ENCODE data around the gene GPSM1. TPM values are rescaled to one million over a fixed set of nuclear protein-coding genes. Genes with fewer than 3 reads are reported as not detected.

GPSM1 gene
- polyA plus RNA-seq, 1 of the 3 experiments (the other 2 are of a cell fraction): 26.7 TPM

GRCh38 chr9:136328011-136328621 lies 777 bp downstream of the GPSM1 start:
- H3K9ac ChIP-seq: peak overlapping the region; percentile 85
- H3K27me3 ChIP-seq (ENCODE audit: insufficient read depth): no peaks in the 10 kb centered on the region
- no peak overlapping the region for H2AFZ ChIP-seq (ENCODE audit: low read depth)
- peaks cover 50% of the 10 kb centered on the region for H3K79me2 ChIP-seq (ENCODE audit: insufficient read depth)
- TF ChIP-seq MAX (IDR thresholded peaks at IDR 0.05; ENCODE audit: low read depth): 0 out of 2 replicates have a peak, but pooled peaks have one; percentile 7
- TF ChIP-seq EZH2phosphoT487 (IDR thresholded peaks at IDR 0.05; ENCODE audit: borderline replicate concordance, low read depth): no peak
- no peak for TF ChIP-seq RFX5 (IDR thresholded peaks at IDR 0.05; ENCODE audit: low read length)
- no peak for TF ChIP-seq ELF1 (IDR thresholded peaks at IDR 0.05)
- TF ChIP-seq GABPA (IDR thresholded peaks at IDR 0.05; ENCODE audit: low read depth): no peak
- TF ChIP-seq USF2 (IDR thresholded peaks at IDR 0.05; ENCODE audit: borderline replicate concordance, low read depth, low read length): no peak
- no peak for TF ChIP-seq YY1 (IDR thresholded peaks at IDR 0.05; ENCODE audit: low read depth)
- no peak for TF ChIP-seq SMC3 (IDR thresholded peaks at IDR 0.05; ENCODE audit: low read depth, low read length)
- TF ChIP-seq MEF2A (IDR thresholded peaks at IDR 0.05; ENCODE audit: borderline replicate concordance, low read depth): no peak
- no peak for TF ChIP-seq RCOR1 (IDR thresholded peaks at IDR 0.05; ENCODE audit: low read length)
- TF ChIP-seq MXI1 (IDR thresholded peaks at IDR 0.05; ENCODE audit: low read depth, low read length): 0 out of 2 replicates have a peak, but pooled peaks have one; percentile 13
- TF ChIP-seq TEAD4 (IDR thresholded peaks at IDR 0.05; ENCODE audit: borderline replicate concordance, insufficient read depth): no peak
- TF ChIP-seq TCF12 (IDR thresholded peaks at IDR 0.05): no peak
- TF ChIP-seq NFIC (IDR thresholded peaks at IDR 0.05; ENCODE audit: borderline replicate concordance): no peak
- TF ChIP-seq USF1 (IDR thresholded peaks at IDR 0.05; ENCODE audit: borderline replicate concordance, low read depth): no peak
- no peak for TF ChIP-seq SIN3A (IDR thresholded peaks at IDR 0.05; ENCODE audit: borderline replicate concordance, low read depth, low read length)
- peak overlapping the region; percentile 100 for H3K4me2 ChIP-seq
- no peaks in the 10 kb centered on the region for H3K9me3 ChIP-seq
- POLR2A ChIA-PET: interaction anchor here (1.0 to 2.1 kb wide), 2 partner anchors 35 to 68 kb away, joined by 3 to 11 read pairs; partner anchors contain the start of gene DNLZ
- DNase-seq: peak; percentile 56
- 13% methylated on average over 3 of the region's 13 CpGs for WGBS (ENCODE audit: low lambda C conversion rate)
- peaks cover 41% of the 10 kb centered on the region for H4K20me1 ChIP-seq (ENCODE audit: insufficient read depth)
- H3K4me1 ChIP-seq (ENCODE audit: control insufficient read depth in 1 of 2, insufficient read depth in 2 of 2, low read depth in 1 of 2, low read length in 1 of 2): peaks cover 24 to 50% of the 10 kb centered on the region in 2 experiments
- no peaks in the 10 kb centered on the region for H3K9me2 ChIP-seq
- H3K27ac ChIP-seq (ENCODE audit: low read depth in 2 of 2, low read length in 1 of 2): peak overlapping the region; percentile 50 to 89; a peak in 3 of 4 replicates
- H3K36me3 ChIP-seq (replicated peaks in 1 of 2; ENCODE audit: control insufficient read depth in 1 of 2, insufficient read depth in 2 of 2, low read length in 1 of 2): peaks cover 0 to 5% of the 10 kb centered on the region in 2 experiments
- CTCF ChIA-PET: interaction anchor here (1.0 to 8.1 kb wide), 7 partner anchors 9 to 73 kb away, joined by 3 to 60 read pairs (median 7); partner anchors contain the start of gene DNLZ
- peak overlapping the region; percentile 82 to 84 for H3K4me3 ChIP-seq (ENCODE audit: low read depth in 2 of 2, low read length in 1 of 2)
- H3F3A ChIP-seq (replicated peaks; ENCODE audit: insufficient read depth): peaks cover 3% of the 10 kb centered on the region

Data from SK-N-SH (cell line).